IPS-11a (cell line): Measurements from ENCODE around the gene GLYATL1.
"Not testable (repeated sequence)": the region's sequence is repeated elsewhere in the genome, so short reads cannot be mapped to it uniquely, and the experiment has no call there.

Experiments used
- H3K4me3 ChIP-seq: one replicate; pipeline ENCODE4 v1.5.1; 2013; ENCODE audit warnings: low read depth, low read length, control low read depth

GLYATL1 gene

GRCh38 chr11:58992489-58992888, 53.2 kb downstream of the GLYATL1 start:
- no peak overlapping the region for H3K4me3 ChIP-seq

GRCh38 chr11:58994171-58994570, 54.9 kb downstream of the GLYATL1 start:
- H3K4me3 ChIP-seq = no peak overlapping the region

GRCh38 chr11:58998480-58999290, 59.4 kb downstream of the GLYATL1 start:
- H3K4me3 ChIP-seq = no peak overlapping the region

GRCh38 chr11:58999291-58999680, 60.0 kb downstream of the GLYATL1 start:
- no peak overlapping the region for H3K4me3 ChIP-seq

- H3K4me3 ChIP-seq = no peak overlapping the region
These were observed 60.7 kb downstream of the GLYATL1 start for GRCh38 chr11:59000003-59000402.

GRCh38 chr11:59002006-59002405, 62.7 kb downstream of the GLYATL1 start:
- not testable (repeated sequence) for H3K4me3 ChIP-seq
